Endothelial cell of umbilical vein (primary cell): Measurements from ENCODE around the gene RBM47. TPM values are rescaled to one million over a fixed set of nuclear protein-coding genes. Genes with fewer than 3 reads are reported as not detected.

Source experiments
- BruUV-seq: library from RNA; stranded (reverse); fragments of 400-500 nt; replicated peaks from 2 replicates; lab custom pipeline; 2021; lab: Mats Ljungman, UMichigan
- CTCF ChIA-PET: fragments of 300-600, 350-600 bp; sonication (Branson Sonifier 250); formaldehyde crosslinking; loops from one replicate; lab custom pipeline; 2021; ENCODE audit warnings: antibody characterized with exemption, inconsistent platforms; lab: Charles Lee
- POLR2A ChIA-PET: fragments of 300-600, 350-600 bp; sonication (Branson Sonifier 250); formaldehyde crosslinking; loops from one replicate; lab custom pipeline; 2021; ENCODE audit warnings: antibody characterized with exemption, inconsistent platforms; lab: Charles Lee
- DNase-seq: peaks from one replicate; pipeline ENCODE4 v3.0.0-alpha.2; 2011; ENCODE audit warnings: low read depth, low spot score
- FAIRE-seq: peaks from 2 replicates; lab custom pipeline; 2011; peaks lifted over from hg19 to GRCh38; lab: Jason Lieb, UNC
- H2AFZ ChIP-seq: 2 replicates; pipeline ENCODE4 v1.6.0; 2012; ENCODE audit warnings: low read depth, low read length, control low read depth, inconsistent platforms
- H3K27ac ChIP-seq: 2 replicates; pipeline ENCODE4 v1.5.1; 2011; ENCODE audit warnings: low read depth, mild to moderate bottlenecking, control low read depth, low read length, moderate library complexity; ENCODE audit not compliant: insufficient read depth
- H3K27me3 ChIP-seq, 2 experiments: 2 replicates each; pipeline versions ENCODE4 v1.6.0 to v1.6.1; 2011; ENCODE audit warnings: low read length in 2 of 2, mixed read lengths in 1 of 2; ENCODE audit not compliant: control insufficient read depth in 2 of 2, insufficient read depth in 2 of 2
- H3K36me3 ChIP-seq, 2 experiments: 2 replicates in 1 of 2; 3 replicates in 1 of 2; pipeline ENCODE4 v1.5.1; 2011; ENCODE audit warnings: low read length in 2 of 2, mild to moderate bottlenecking in 1 of 2, moderate library complexity in 1 of 2; ENCODE audit not compliant: control insufficient read depth in 2 of 2, insufficient read depth in 2 of 2; ENCODE audit errors: extremely low read depth in 1 of 2
- H3K4me1 ChIP-seq: 3 replicates; pipeline ENCODE4 v1.5.1; 2011; ENCODE audit warnings: mild to moderate bottlenecking, low read length; ENCODE audit not compliant: control insufficient read depth, insufficient read depth; ENCODE audit errors: extremely low read depth
- H3K4me2 ChIP-seq: 2 replicates; pipeline ENCODE4 v1.6.1; 2011; ENCODE audit warnings: low read length, control low read depth, mixed read lengths; ENCODE audit not compliant: insufficient read depth
- H3K4me3 ChIP-seq, 3 experiments: fragments of 200-600 bp in 1 of 3; sonication (generic), shearing (Covaris generic) in 1 of 3; replicated peaks in 1 of 3; 2 replicates each; pipeline ENCODE4 v1.5.1; 2011 to 2016; ENCODE audit warnings: control low read depth in 3 of 3, low read length in 3 of 3, mild to moderate bottlenecking in 2 of 3, inconsistent platforms in 1 of 3, low read depth in 1 of 3, moderate library complexity in 1 of 3; ENCODE audit not compliant: insufficient read depth in 1 of 3
- H3K79me2 ChIP-seq: 2 replicates; pipeline ENCODE4 v1.6.0; 2012; ENCODE audit warnings: low read length, inconsistent platforms; ENCODE audit not compliant: control insufficient read depth, insufficient read depth
- H3K9ac ChIP-seq: replicated peaks from 2 replicates; pipeline ENCODE3; 2011; ENCODE audit warnings: low read length, control low read depth; ENCODE audit not compliant: insufficient read depth; ENCODE audit errors: extremely low read depth
- H3K9me1 ChIP-seq: replicated peaks from 3 replicates; pipeline ENCODE4 v1.6.0; 2011; ENCODE audit warnings: mild to moderate bottlenecking, low read length; ENCODE audit not compliant: control insufficient read depth, insufficient read depth; ENCODE audit errors: extremely low read depth
- H3K9me3 ChIP-seq: replicated peaks from 2 replicates; pipeline ENCODE4 v1.5.1; 2012; ENCODE audit warnings: low read length, inconsistent platforms; ENCODE audit not compliant: control insufficient read depth, insufficient read depth
- H4K20me1 ChIP-seq: replicated peaks from 2 replicates; pipeline ENCODE3; 2011; ENCODE audit warnings: mild to moderate bottlenecking, low read length; ENCODE audit not compliant: control insufficient read depth, insufficient read depth; ENCODE audit errors: extremely low read depth
- CTCF ChIP-seq, 2 donors: IDR thresholded peaks; 1 replicate in 1 of 2; 2 replicates in 1 of 2; pipeline ENCODE4 v1.5.1; 2011; ENCODE audit warnings: low read length in 2 of 2, mild to moderate bottlenecking in 2 of 2, moderate library complexity in 2 of 2, control low read depth in 1 of 2, inconsistent platforms in 1 of 2, low read depth in 1 of 2; ENCODE audit not compliant: insufficient read depth in 1 of 2; ENCODE audit errors: extremely low read depth in 1 of 2
- EZH2 ChIP-seq: IDR thresholded peaks from 2 replicates; pipeline ENCODE4 v1.6.1; 2012; ENCODE audit warnings: borderline replicate concordance, low read depth, mild to moderate bottlenecking, moderate library complexity, low read length, inconsistent platforms; ENCODE audit not compliant: severe bottlenecking
- FOS ChIP-seq: IDR thresholded peaks from 2 replicates; pipeline ENCODE4 v1.6.1; 2011; ENCODE audit warnings: mild to moderate bottlenecking, low read length, moderate library complexity, borderline replicate concordance; ENCODE audit not compliant: insufficient read depth
- GATA2 ChIP-seq: IDR thresholded peaks from 2 replicates; pipeline ENCODE4 v1.7.0; 2011; ENCODE audit warnings: low read depth, mild to moderate bottlenecking, moderate library complexity, mixed read lengths, low read length; ENCODE audit not compliant: insufficient read length, insufficient read depth
- JUN ChIP-seq: IDR thresholded peaks from 2 replicates; pipeline ENCODE4 v1.6.1; 2011; ENCODE audit warnings: borderline replicate concordance, low read depth; ENCODE audit not compliant: insufficient read length, insufficient read depth
- MAX ChIP-seq: IDR thresholded peaks from 2 replicates; pipeline ENCODE4 v1.6.1; 2011; ENCODE audit not compliant: insufficient read depth, insufficient read length
- MYC ChIP-seq: IDR thresholded peaks from one replicate; pipeline ENCODE4 v1.6.1; 2011; ENCODE audit warnings: mild to moderate bottlenecking, low read depth, low read length
- POLR2A ChIP-seq: IDR thresholded peaks from 2 replicates; pipeline ENCODE4 v1.6.1; 2012; ENCODE audit warnings: low read depth, mild to moderate bottlenecking, control low read depth, low read length
- POLR2AphosphoS5 ChIP-seq: IDR thresholded peaks from 2 replicates; pipeline ENCODE4 v1.6.1; 2012; ENCODE audit warnings: low read depth, mild to moderate bottlenecking, control low read depth, low read length, moderate library complexity; ENCODE audit not compliant: insufficient read depth
- dilution Hi-C: fragments of 300-500 bp; cut with MboI; formaldehyde crosslinking; loops from one replicate; pipeline ENCODE4 v1.15.0; 2019; ENCODE audit warnings: low sequenced_read_pairs; ENCODE audit not compliant: extremely low pct_ligation_motif_present
- intact Hi-C: fragments of 100-400 bp; cut with micrococcal nuclease; formaldehyde crosslinking; loops from one replicate; pipeline ENCODE4 v1.10.0; 2022
- polyA plus RNA-seq, 4 experiments: library from polyadenylated mRNA; depleted of rRNA in 3 of 4; stranded (reverse) in 3 of 4; unstranded in 1 of 4; fragments of >200 nt; gene quantifications; 2 replicates each; pipeline versions ENCODE4 v1.2.1 to v1.2.3, GENCODE V29; 2011 to 2012; ENCODE audit warnings: missing spikeins in 1 of 4
- total RNA-seq: library from RNA; stranded (reverse); gene quantifications from 2 replicates; pipeline ENCODE4 v1.2.3, GENCODE V29; 2021

RBM47 gene
- total and polyA plus RNA-seq, 2 donors (not counting 3 experiments of a cell fraction or from before 2014, with no cell fraction given): not detected

- dilution Hi-C loops (no loop called here), intact Hi-C loops (no loop called here)
- Histone ChIP-seq H3K4me3 (no peak overlapping the region), H3K9ac (no peak overlapping the region), H4K20me1 (no peaks in the 10 kb centered on the region), H2AFZ (no peak overlapping the region), H3K27ac (no peak overlapping the region), H3K36me3 (no peaks in the 10 kb centered on the region), H3K4me1 (no peaks in the 10 kb centered on the region), H3K9me1 (no peaks in the 10 kb centered on the region), H3K9me3 (no peaks in the 10 kb centered on the region), H3K4me2 (no peak overlapping the region), H3K79me2 (no peaks in the 10 kb centered on the region), H3K27me3 (peaks cover 0 to under 1% of the 10 kb centered on the region in 2 experiments)
- POLR2A ChIA-PET: no interaction called here
- DNase-seq: no peak
- CTCF ChIA-PET: no interaction called here
- no TSS peak for BruUV-seq
- no peak for FAIRE-seq
- TF ChIP-seq FOS (no peak), POLR2A (no peak), MYC (no peak), CTCF (IDR thresholded peaks at IDR 0.05; ENCODE audit: extremely low read depth in 1 of 2, insufficient read depth in 1 of 2, low read depth in 1 of 2, low read length in 2 of 2) (no peak), MAX (no peak), JUN (no peak), GATA2 (no peak), EZH2 (no peak), POLR2AphosphoS5 (no peak)
Observed at GRCh38 chr4:40570348-40571077, 59.2 kb downstream of the RBM47 start.
